HG02798 (cell line): ENCODE results near the gene PEA15.

Experiments
- ATAC-seq: cut with Tn5 transposase; IDR thresholded peaks from one replicate; pipeline ENCODE4 v1.9.1; 2021; ENCODE audit warnings: mild to moderate bottlenecking; ENCODE audit not compliant: unreplicated experiment, poor library complexity

Gene PEA15

GRCh38 chr1:160261893-160262794, 57.0 kb downstream of the PEA15 start, which contains the start of gene DCAF8:
Gene DCAF8 (minus strand): TSS chr1:160262549. CDS start chr1:160244008, 18,541 bp downstream.
- ATAC-seq, result peak; percentile 87

GRCh38 chr1:160264795-160265307, 59.7 kb downstream of the PEA15 start:
- ATAC-seq, result no peak
